ENCODE data around the gene POLR2A. TPM values are rescaled to one million over a fixed set of nuclear protein-coding genes. Genes with fewer than 3 reads are reported as not detected.

POLR2A gene
- polyA plus RNA-seq = 9.1 and 22.6 TPM in 2 replicates
- polyA minus RNA-seq = 84.6 and 86.7 TPM in 2 replicates

- Histone ChIP-seq H3K4me3 (ENCODE audit: low read length) (peak within 1 kb of the TSS; percentile 96), H3K9ac (ENCODE audit: low read length) (peak within 1 kb of the TSS; percentile 98), H3K27me3 (ENCODE audit: insufficient read depth, low read depth, low read length) (no peaks in the 10 kb centered on the region), H2AFZ (ENCODE audit: low read depth, low read length) (peak within 1 kb of the TSS; percentile 91), H4K20me1 (ENCODE audit: insufficient read depth) (no peaks in the 10 kb centered on the region), H3K27ac (ENCODE audit: low read length) (peak within 1 kb of the TSS; percentile 100), H3K9me3 (ENCODE audit: low read length) (no peaks in the 10 kb centered on the region), H3F3A (ENCODE audit: insufficient read depth, low read length, poor library complexity, severe bottlenecking) (no peaks in the 10 kb centered on the region), H3K36me3 (ENCODE audit: insufficient read depth, low read length) (no peaks in the 10 kb centered on the region), H3K4me2 (ENCODE audit: low read length) (peak within 1 kb of the TSS; percentile 98), H3K9me2 (ENCODE audit: insufficient read depth, low read length) (no peaks in the 10 kb centered on the region), H3K79me2 (replicated peaks; ENCODE audit: insufficient read depth, low read length) (peaks cover 55% of the 10 kb centered on the region)
- TF ChIP-seq POLR2AphosphoS5 (IDR thresholded peaks at IDR 0.05) = peak; percentile 100
- no peak for TF ChIP-seq EZH2 (IDR thresholded peaks at IDR 0.05; ENCODE audit: borderline replicate concordance, insufficient read depth, low read length, poor library complexity, severe bottlenecking)
- peak; percentile 98 for TF ChIP-seq REST (IDR thresholded peaks at IDR 0.05; ENCODE audit: borderline replicate concordance)
- no peak for TF ChIP-seq SMC3 (conservative IDR thresholded peaks at IDR 0.05; ENCODE audit: poor library complexity)
- TF ChIP-seq RAD21 (conservative IDR thresholded peaks at IDR 0.05) = no peak
- TF ChIP-seq EP300 (conservative IDR thresholded peaks at IDR 0.05; ENCODE audit: poor library complexity, severe bottlenecking) = peak; percentile 70
- peak; percentile 45 for TF ChIP-seq CTCF (IDR thresholded peaks at IDR 0.05; ENCODE audit: poor library complexity, severe bottlenecking)
- TF ChIP-seq MXI1 (conservative IDR thresholded peaks at IDR 0.05; ENCODE audit: poor library complexity, severe bottlenecking) = no peak
- TF ChIP-seq TAF1 (IDR thresholded peaks at IDR 0.05; ENCODE audit: low read depth) = peak; percentile 100
These were observed at the start of gene POLR2A for GRCh38 chr17:7484067-7484918. POLR2A (plus strand) TSS chr17:7484366.

GRCh38 chr17:7435676-7436555 lies 48.2 kb upstream of the POLR2A start:
- H3K4me2 ChIP-seq (ENCODE audit: low read length) = no peak overlapping the region
- H3K9ac ChIP-seq (ENCODE audit: low read length) = peak overlapping the region; percentile 41
- H3K36me3 ChIP-seq (ENCODE audit: insufficient read depth, low read length) = no peaks in the 10 kb centered on the region
- no peak overlapping the region for H3K27ac ChIP-seq (ENCODE audit: low read length)
- H3K27me3 ChIP-seq (ENCODE audit: insufficient read depth, low read depth, low read length) = peaks cover 43% of the 10 kb centered on the region
- H3K9me3 ChIP-seq (ENCODE audit: low read length) = no peaks in the 10 kb centered on the region
- H3K9me2 ChIP-seq (ENCODE audit: insufficient read depth, low read length) = no peaks in the 10 kb centered on the region
- TF ChIP-seq MXI1 (conservative IDR thresholded peaks at IDR 0.05; ENCODE audit: poor library complexity, severe bottlenecking) = no peak
- TF ChIP-seq TAF1 (IDR thresholded peaks at IDR 0.05; ENCODE audit: low read depth) = no peak
- H3K4me3 ChIP-seq (ENCODE audit: low read length) = peak overlapping the region; percentile 85
- H3K79me2 ChIP-seq (replicated peaks; ENCODE audit: insufficient read depth, low read length) = no peaks in the 10 kb centered on the region
- no peak overlapping the region for H2AFZ ChIP-seq (ENCODE audit: low read depth, low read length)
- H4K20me1 ChIP-seq (ENCODE audit: insufficient read depth) = no peaks in the 10 kb centered on the region
- H3F3A ChIP-seq (ENCODE audit: insufficient read depth, low read length, poor library complexity, severe bottlenecking) = peaks cover 4% of the 10 kb centered on the region

Data from neural cell (in vitro differentiated cells).